BLaER1 treated with 17β-estradiol and CSF1 and Interleukin-3, amounts not matched to agents 10 nM and 100 nM (cell line): Measurements from ENCODE around the gene GCN1.

Experiments
- H3K27ac ChIP-seq, 11 experiments: shearing (Covaris generic); formaldehyde crosslinking; 2 replicates each; pipeline ENCODE4 v1.8.1; 2022
- H3K27me3 ChIP-seq, 11 experiments: shearing (Covaris generic); formaldehyde crosslinking; 2 replicates each; pipeline ENCODE4 v1.8.1; 2022
- H3K36me3 ChIP-seq, 11 experiments: shearing (Covaris generic); formaldehyde crosslinking; 2 replicates each; pipeline ENCODE4 v1.8.1; 2022
- H3K4me1 ChIP-seq, 10 experiments: shearing (Covaris generic); formaldehyde crosslinking; 2 replicates each; pipeline ENCODE4 v1.8.1; 2022
- H3K4me2 ChIP-seq, 11 experiments: shearing (Covaris generic); formaldehyde crosslinking; 2 replicates each; pipeline ENCODE4 v1.8.1; 2022
- H3K4me3 ChIP-seq, 10 experiments: shearing (Covaris generic); formaldehyde crosslinking; 2 replicates each; pipeline ENCODE4 v1.8.1; 2022
- H3K9ac ChIP-seq, 11 experiments: shearing (Covaris generic); formaldehyde crosslinking; 2 replicates each; pipeline ENCODE4 v1.8.1; 2022
- H3K9me3 ChIP-seq, 11 experiments: shearing (Covaris generic); formaldehyde crosslinking; replicated peaks in 1 of 11; 2 replicates each; pipeline ENCODE4 v1.8.1; 2022
- H4K20me1 ChIP-seq, 11 experiments: shearing (Covaris generic); formaldehyde crosslinking; 2 replicates each; pipeline ENCODE4 v1.8.1; 2022
- Cebpa-rat ChIP-seq, 11 experiments: shearing (Covaris generic); IDR thresholded peaks; 2 replicates each; pipeline ENCODE4 v1.8.1; 2022

Gene GCN1

GRCh38 chr12:120090626-120091295, 103.8 kb downstream of the GCN1 start:
- Histone ChIP-seq H3K4me1 (peaks cover 10 to 32% (median 28%) of the 10 kb centered on the region in 10 experiments), H3K9me3 (no peaks in the 10 kb centered on the region), H3K27ac (no peak overlapping the region), H3K4me3 (no peak overlapping the region), H3K9ac (no peak overlapping the region; a peak in 1 of 22 replicates), H3K36me3 (peaks cover 11 to 52% (median 38%) of the 10 kb centered on the region in 11 experiments), H4K20me1 (peaks cover 20 to 68% (median 39%) of the 10 kb centered on the region in 11 experiments; a peak in 21 of 22 replicates), H3K4me2 (no peak overlapping the region), H3K27me3 (no peaks in the 10 kb centered on the region)
- TF ChIP-seq Cebpa-rat (IDR thresholded peaks at IDR 0.05), result no peak

- no peak for TF ChIP-seq Cebpa-rat (IDR thresholded peaks at IDR 0.05)
- H3K9ac ChIP-seq, result no peak overlapping the region
- no peak overlapping the region for H3K27ac ChIP-seq
- H3K27me3 ChIP-seq, result no peaks in the 10 kb centered on the region
- H4K20me1 ChIP-seq, result peaks cover 20 to 62% (median 34%) of the 10 kb centered on the region in 11 experiments; a peak in 21 of 22 replicates
- H3K36me3 ChIP-seq, result peaks cover 6 to 47% (median 33%) of the 10 kb centered on the region in 11 experiments; a peak in 21 of 22 replicates
- H3K9me3 ChIP-seq, result no peaks in the 10 kb centered on the region
- peaks cover 10 to 32% (median 28%) of the 10 kb centered on the region in 10 experiments for H3K4me1 ChIP-seq
- H3K4me2 ChIP-seq, result no peak overlapping the region
- H3K4me3 ChIP-seq, result no peak overlapping the region
Measured at GRCh38 chr12:120090206-120090605, 104.3 kb downstream of the GCN1 start.

GRCh38 chr12:120089796-120090195, 104.7 kb downstream of the GCN1 start:
- H3K36me3 ChIP-seq, result peaks cover 5 to 44% (median 29%) of the 10 kb centered on the region in 11 experiments; a peak in 21 of 22 replicates
- H4K20me1 ChIP-seq, result peaks cover 19 to 58% (median 32%) of the 10 kb centered on the region in 11 experiments; a peak in 20 of 22 replicates
- no peaks in the 10 kb centered on the region for H3K9me3 ChIP-seq
- no peak for TF ChIP-seq Cebpa-rat (IDR thresholded peaks at IDR 0.05)
- no peak overlapping the region for H3K4me2 ChIP-seq
- no peaks in the 10 kb centered on the region for H3K27me3 ChIP-seq
- H3K4me1 ChIP-seq, result peaks cover 10 to 31% (median 27%) of the 10 kb centered on the region in 10 experiments
- H3K4me3 ChIP-seq, result no peak overlapping the region
- no peak overlapping the region for H3K27ac ChIP-seq
- H3K9ac ChIP-seq, result no peak overlapping the region

- Histone ChIP-seq H3K27me3 (no peaks in the 10 kb centered on the region), H3K4me1 (peaks cover 10 to 24% (median 20%) of the 10 kb centered on the region in 10 experiments), H3K4me3 (no peak overlapping the region), H4K20me1 (peaks cover 13 to 51% (median 26%) of the 10 kb centered on the region in 11 experiments; a peak in 20 of 22 replicates), H3K9me3 (no peaks in the 10 kb centered on the region), H3K4me2 (no peak overlapping the region), H3K27ac (no peak overlapping the region), H3K36me3 (peaks cover 5 to 39% (median 23%) of the 10 kb centered on the region in 11 experiments; a peak in 18 of 22 replicates), H3K9ac (no peak overlapping the region)
- no peak for TF ChIP-seq Cebpa-rat (IDR thresholded peaks at IDR 0.05)
Measured at GRCh38 chr12:120089105-120089504, 105.4 kb downstream of the GCN1 start.

GRCh38 chr12:120086801-120087621, 107.5 kb downstream of the GCN1 start:
- Histone ChIP-seq H3K27me3 (no peaks in the 10 kb centered on the region), H3K36me3 (peaks cover 0 to 18% (median 7%) of the 10 kb centered on the region in 11 experiments; a peak in 11 of 22 replicates), H3K4me3 (peak overlapping the region; percentile 47 to 71 (median 58)), H3K9ac (peak overlapping the region in 10 of 11 experiments; percentile 5 to 79 (median 68); a peak in 18 of 22 replicates), H3K4me1 (peaks cover 10 to 18% (median 14%) of the 10 kb centered on the region in 10 experiments), H4K20me1 (peaks cover 0 to 30% (median 5%) of the 10 kb centered on the region in 11 experiments; a peak in 11 of 22 replicates), H3K27ac (peak overlapping the region in 9 of 11 experiments; percentile 44 to 78 (median 55); a peak in 16 of 22 replicates), H3K9me3 (no peaks in the 10 kb centered on the region), H3K4me2 (peak overlapping the region; percentile 72 to 91 (median 88))
- no peak for TF ChIP-seq Cebpa-rat (IDR thresholded peaks at IDR 0.05)

GRCh38 chr12:120085920-120086645, 108.4 kb downstream of the GCN1 start:
- Histone ChIP-seq H3K4me3 (peak overlapping the region in 1 of 10 experiments; percentile 39; a peak in 2 of 20 replicates), H3K27ac (peak overlapping the region in 8 of 11 experiments; percentile 44 to 78 (median 60); a peak in 12 of 22 replicates), H3K4me1 (peaks cover 10 to 18% (median 14%) of the 10 kb centered on the region in 10 experiments), H3K9me3 (no peaks in the 10 kb centered on the region), H3K4me2 (peak overlapping the region; percentile 56 to 90 (median 83); a peak in 21 of 22 replicates), H4K20me1 (peaks cover 0 to 21% (median 0%) of the 10 kb centered on the region in 11 experiments; a peak in 9 of 22 replicates), H3K27me3 (no peaks in the 10 kb centered on the region), H3K9ac (peak overlapping the region in 7 of 11 experiments; percentile 48 to 79 (median 72); a peak in 8 of 22 replicates), H3K36me3 (peaks cover 0 to 12% (median 0%) of the 10 kb centered on the region in 11 experiments; a peak in 3 of 22 replicates)
- TF ChIP-seq Cebpa-rat (IDR thresholded peaks at IDR 0.05), result no peak

GRCh38 chr12:120081641-120082040, 112.9 kb downstream of the GCN1 start:
- H3K4me1 ChIP-seq, result peaks cover 30 to 46% (median 45%) of the 10 kb centered on the region in 10 experiments
- no peaks in the 10 kb centered on the region for H3K9me3 ChIP-seq
- H3K27me3 ChIP-seq, result no peaks in the 10 kb centered on the region
- TF ChIP-seq Cebpa-rat (IDR thresholded peaks at IDR 0.05), result no peak
- no peaks in the 10 kb centered on the region for H3K36me3 ChIP-seq
- H3K4me2 ChIP-seq, result no peak overlapping the region
- H3K27ac ChIP-seq, result no peak overlapping the region
- H4K20me1 ChIP-seq, result peaks cover 0 to 8% (median 0%) of the 10 kb centered on the region in 11 experiments; a peak in 2 of 22 replicates
- no peak overlapping the region for H3K4me3 ChIP-seq
- H3K9ac ChIP-seq, result no peak overlapping the region
